Measurements from ENCODE around the gene ABCC6.

ABCC6 gene

DNA sequence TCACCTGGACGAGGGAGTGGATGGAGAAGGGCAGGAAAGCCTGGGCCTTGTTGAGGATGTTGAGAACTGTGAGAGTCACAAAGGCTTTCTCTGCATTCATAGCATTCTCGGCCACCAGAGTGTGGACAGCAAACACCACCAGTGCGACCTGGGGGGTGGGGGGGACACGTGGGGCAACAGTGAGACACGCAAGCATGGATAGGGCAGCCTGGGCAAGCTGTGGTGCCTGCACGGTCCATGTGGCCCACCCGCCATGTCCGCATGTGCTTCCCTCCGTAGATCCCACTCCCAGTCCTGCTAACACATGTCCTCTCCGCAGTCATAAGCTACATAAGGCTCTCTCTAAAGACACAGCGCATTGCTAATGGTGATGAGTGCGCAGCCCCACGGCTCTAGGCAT, 34.5 kb downstream of the ABCC6 start:
- H3K79me2 ChIP-seq (ENCODE audit: insufficient read depth, low read length), result no peaks in the 10 kb centered on the region
- H3K27ac ChIP-seq (ENCODE audit: low read depth, low read length), result no peak overlapping the region

DNA sequence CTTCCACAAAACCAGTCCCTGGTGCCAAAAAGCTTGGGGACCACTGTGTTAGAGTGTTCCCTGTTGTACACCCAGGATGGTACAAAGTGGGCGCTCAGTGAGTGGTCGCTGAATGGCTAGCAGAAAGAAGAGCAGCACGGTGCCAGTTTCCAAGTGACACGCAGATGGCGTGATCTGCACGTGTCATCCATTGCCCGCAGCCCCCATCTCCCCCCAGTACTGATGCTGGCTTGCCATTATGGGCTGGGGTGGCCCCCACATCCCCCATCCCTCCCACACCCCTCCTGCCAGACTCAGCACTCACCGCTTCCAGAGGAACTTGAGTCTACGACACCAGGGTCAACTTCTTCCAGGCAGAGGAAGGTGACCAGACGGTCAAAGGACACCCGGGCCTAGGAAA, 36.5 kb downstream of the ABCC6 start:
- Histone ChIP-seq H3F3A (ENCODE audit: insufficient read depth) (no peaks in the 10 kb centered on the region), H3K27me3 (ENCODE audit: low read length) (no peaks in the 10 kb centered on the region), H3K9ac (ENCODE audit: low read length) (no peak overlapping the region), H3K79me2 (ENCODE audit: insufficient read depth, low read length) (no peaks in the 10 kb centered on the region), H3K4me3 (ENCODE audit: insufficient read depth, low read length, poor library complexity, severe bottlenecking) (no peak overlapping the region), H3K4me2 (ENCODE audit: low read depth, low read length, poor library complexity, severe bottlenecking) (no peak overlapping the region), H4K20me1 (ENCODE audit: low read depth, low read length) (no peaks in the 10 kb centered on the region), H3K36me3 (ENCODE audit: low read length) (no peaks in the 10 kb centered on the region), H3K27ac (ENCODE audit: low read depth, low read length) (no peak overlapping the region), H3K9me2 (replicated peaks; ENCODE audit: insufficient read depth, low read length) (no peaks in the 10 kb centered on the region), H2AFZ (ENCODE audit: low read depth, low read length, severe bottlenecking) (no peak overlapping the region), H3K9me3 (ENCODE audit: insufficient read depth, low read length) (no peaks in the 10 kb centered on the region)
- TF ChIP-seq EZH2phosphoT487 (conservative IDR thresholded peaks at IDR 0.05; ENCODE audit: low read length), result no peak
- TF ChIP-seq, protein P1, sequence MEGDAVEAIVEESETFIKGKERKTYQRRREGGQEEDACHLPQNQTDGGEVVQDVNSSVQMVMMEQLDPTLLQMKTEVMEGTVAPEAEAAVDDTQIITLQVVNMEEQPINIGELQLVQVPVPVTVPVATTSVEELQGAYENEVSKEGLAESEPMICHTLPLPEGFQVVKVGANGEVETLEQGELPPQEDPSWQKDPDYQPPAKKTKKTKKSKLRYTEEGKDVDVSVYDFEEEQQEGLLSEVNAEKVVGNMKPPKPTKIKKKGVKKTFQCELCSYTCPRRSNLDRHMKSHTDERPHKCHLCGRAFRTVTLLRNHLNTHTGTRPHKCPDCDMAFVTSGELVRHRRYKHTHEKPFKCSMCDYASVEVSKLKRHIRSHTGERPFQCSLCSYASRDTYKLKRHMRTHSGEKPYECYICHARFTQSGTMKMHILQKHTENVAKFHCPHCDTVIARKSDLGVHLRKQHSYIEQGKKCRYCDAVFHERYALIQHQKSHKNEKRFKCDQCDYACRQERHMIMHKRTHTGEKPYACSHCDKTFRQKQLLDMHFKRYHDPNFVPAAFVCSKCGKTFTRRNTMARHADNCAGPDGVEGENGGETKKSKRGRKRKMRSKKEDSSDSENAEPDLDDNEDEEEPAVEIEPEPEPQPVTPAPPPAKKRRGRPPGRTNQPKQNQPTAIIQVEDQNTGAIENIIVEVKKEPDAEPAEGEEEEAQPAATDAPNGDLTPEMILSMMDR (IDR thresholded peaks at IDR 0.05; ENCODE audit: insufficient read depth, low read length, poor library complexity, severe bottlenecking), result no peak

More for the DNA sequence above, 34.5 kb downstream of the ABCC6 start:
- Histone ChIP-seq H3F3A (ENCODE audit: insufficient read depth) (no peaks in the 10 kb centered on the region), H3K27me3 (ENCODE audit: low read length) (no peaks in the 10 kb centered on the region), H3K36me3 (ENCODE audit: low read length) (no peaks in the 10 kb centered on the region), H3K9ac (ENCODE audit: low read length) (no peak overlapping the region), H4K20me1 (ENCODE audit: low read depth, low read length) (no peaks in the 10 kb centered on the region), H3K9me2 (replicated peaks; ENCODE audit: insufficient read depth, low read length) (no peaks in the 10 kb centered on the region), H3K9me3 (ENCODE audit: insufficient read depth, low read length) (no peaks in the 10 kb centered on the region), H2AFZ (ENCODE audit: low read depth, low read length, severe bottlenecking) (no peak overlapping the region), H3K4me3 (ENCODE audit: insufficient read depth, low read length, poor library complexity, severe bottlenecking) (no peak overlapping the region), H3K4me2 (ENCODE audit: low read depth, low read length, poor library complexity, severe bottlenecking) (no peak overlapping the region)
- TF ChIP-seq EZH2phosphoT487 (conservative IDR thresholded peaks at IDR 0.05; ENCODE audit: low read length), result no peak
- TF ChIP-seq, protein P1 (IDR thresholded peaks at IDR 0.05; ENCODE audit: insufficient read depth, low read length, poor library complexity, severe bottlenecking), result no peak

DNA sequence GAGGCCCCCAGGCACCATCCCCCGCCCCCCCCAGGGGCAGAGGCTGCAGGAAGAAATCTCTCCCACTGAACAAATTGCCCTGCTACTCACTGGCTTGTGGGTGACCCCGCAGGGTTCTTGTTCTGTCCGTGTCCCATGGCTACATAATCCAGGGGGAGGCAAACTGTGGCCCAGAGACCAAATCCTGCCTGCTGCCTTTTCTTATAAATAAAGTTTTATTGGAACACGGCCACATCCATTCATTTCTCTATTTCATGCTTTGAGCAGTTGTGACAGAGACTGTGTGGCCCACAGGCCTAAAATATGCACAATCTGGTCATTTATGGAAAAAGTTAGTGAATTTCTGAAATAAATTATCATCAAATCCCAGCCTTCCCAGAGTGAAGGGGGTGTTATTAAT, 38.2 kb downstream of the ABCC6 start:
- no peaks in the 10 kb centered on the region for H3K36me3 ChIP-seq (ENCODE audit: low read length)
- no peaks in the 10 kb centered on the region for H3K79me2 ChIP-seq (ENCODE audit: insufficient read depth, low read length)
- H3K9ac ChIP-seq (ENCODE audit: low read length), result no peak overlapping the region
- no peak overlapping the region for H3K4me3 ChIP-seq (ENCODE audit: insufficient read depth, low read length, poor library complexity, severe bottlenecking)
- TF ChIP-seq, protein P1 (IDR thresholded peaks at IDR 0.05; ENCODE audit: insufficient read depth, low read length, poor library complexity, severe bottlenecking), result no peak
- TF ChIP-seq EZH2phosphoT487 (conservative IDR thresholded peaks at IDR 0.05; ENCODE audit: low read length), result no peak
- H3K9me3 ChIP-seq (ENCODE audit: insufficient read depth, low read length), result no peaks in the 10 kb centered on the region
- no peaks in the 10 kb centered on the region for H3F3A ChIP-seq (ENCODE audit: insufficient read depth)
- H3K27ac ChIP-seq (ENCODE audit: low read depth, low read length), result no peak overlapping the region
- H2AFZ ChIP-seq (ENCODE audit: low read depth, low read length, severe bottlenecking), result no peak overlapping the region
- no peaks in the 10 kb centered on the region for H4K20me1 ChIP-seq (ENCODE audit: low read depth, low read length)
- no peaks in the 10 kb centered on the region for H3K9me2 ChIP-seq (replicated peaks; ENCODE audit: insufficient read depth, low read length)
- no peak overlapping the region for H3K4me2 ChIP-seq (ENCODE audit: low read depth, low read length, poor library complexity, severe bottlenecking)
- H3K27me3 ChIP-seq (ENCODE audit: low read length), result no peaks in the 10 kb centered on the region
